Right renal pelvis (tissue), 4 donors: ENCODE measurements around the gene AKR1B15. TPM values are rescaled to one million over a fixed set of nuclear protein-coding genes. Genes with fewer than 3 reads are reported as not detected.
"Not testable (repeated sequence)": the region's sequence is repeated elsewhere in the genome, so short reads cannot be mapped to it uniquely, and the experiment has no call there.

Source experiments
- DNase-seq, 4 donors: peaks; one replicate each; pipeline ENCODE4 v3.0.0-alpha.2; 2013; ENCODE audit warnings: low read depth in 4 of 4, low spot score in 3 of 4, missing footprints in 1 of 4
- polyA plus RNA-seq, 4 donors: library from polyadenylated mRNA; unstranded; fragments of 120-200 nt; gene quantifications; one replicate each; pipeline ENCODE4 v1.2.1, GENCODE V29; 2013; ENCODE audit not compliant: insufficient read length in 4 of 4

The AKR1B15 gene
- polyA plus RNA-seq, 4 donors: 0.05 to 0.16 TPM; not detected in 2

DNA sequence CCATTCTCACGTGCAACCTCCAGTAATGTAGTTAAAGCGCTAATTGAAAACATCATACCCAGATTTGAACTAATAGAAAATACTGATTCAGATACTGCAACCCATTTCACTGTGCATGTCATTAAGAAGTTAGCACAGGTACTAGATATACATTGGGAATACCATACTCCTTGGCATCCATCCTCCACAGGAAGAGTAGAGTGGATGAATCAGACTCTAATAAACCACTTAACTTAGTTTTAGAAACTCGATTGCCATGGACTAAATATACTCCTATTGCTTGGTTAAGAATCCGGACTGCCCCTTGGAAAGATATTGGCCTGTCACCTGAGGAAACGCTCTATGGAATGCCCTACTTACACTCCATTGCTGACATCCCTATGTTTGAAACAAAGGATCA is 9.5 kb downstream of the AKR1B15 start:
- DNase-seq: no peak

DNA sequence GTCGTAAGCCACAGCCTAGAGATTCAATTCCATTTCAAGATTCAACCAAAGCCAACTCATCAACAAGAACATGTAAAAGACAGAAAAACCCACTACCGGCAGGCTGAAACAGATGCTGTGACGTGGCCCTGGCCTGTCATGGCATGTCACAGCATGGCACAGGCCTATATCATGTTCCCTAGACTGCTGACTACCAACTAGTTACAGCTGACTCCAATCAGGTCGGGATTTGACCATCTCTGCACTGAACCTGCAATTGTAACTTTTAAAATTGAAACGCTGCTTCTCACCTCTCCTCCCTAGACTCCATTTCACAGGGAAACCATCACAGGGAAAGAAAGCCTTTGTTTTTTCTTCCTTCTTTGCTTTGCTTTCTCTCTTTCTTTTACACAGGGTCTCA is 12.7 kb downstream of the AKR1B15 start:
- not testable (repeated sequence) for DNase-seq

DNA sequence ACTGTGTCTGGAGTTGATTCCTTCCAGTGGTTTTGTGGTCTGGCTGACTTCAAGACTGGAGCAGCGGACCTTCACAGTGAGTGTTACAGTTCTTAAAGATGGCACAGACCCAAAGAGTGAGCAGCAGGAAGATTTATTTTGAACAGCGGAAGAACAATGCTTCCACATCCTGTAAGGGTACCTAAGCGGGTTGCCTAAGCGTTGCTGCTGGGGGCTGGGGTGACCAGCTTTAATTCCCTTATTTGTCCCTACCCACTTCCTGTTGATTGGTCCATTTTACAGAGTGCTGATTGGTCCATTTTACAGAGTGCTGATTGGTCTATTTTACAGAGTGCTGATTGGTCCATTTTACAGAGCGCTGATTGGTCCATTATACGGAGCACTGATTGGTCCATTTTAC is 13.2 kb downstream of the AKR1B15 start:
- no peak for DNase-seq

DNA sequence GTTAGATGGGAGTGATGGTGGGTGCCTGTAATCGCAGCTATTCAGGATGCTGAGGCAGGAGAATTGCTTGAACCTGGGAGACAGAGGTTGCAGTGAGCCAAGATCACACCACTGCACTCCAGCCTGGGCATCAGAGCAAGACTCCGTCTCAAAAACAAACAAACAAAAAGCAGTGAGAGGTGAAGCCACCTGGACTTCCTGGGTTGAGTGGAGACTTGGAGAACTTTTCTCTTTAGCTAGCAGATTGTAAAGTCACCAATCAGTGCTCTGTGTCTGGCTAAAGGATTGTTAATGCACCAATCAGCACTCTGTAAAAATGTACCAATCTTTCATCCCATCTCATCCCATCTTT is 14.5 kb downstream of the AKR1B15 start:
- DNase-seq: not testable (repeated sequence)

DNA sequence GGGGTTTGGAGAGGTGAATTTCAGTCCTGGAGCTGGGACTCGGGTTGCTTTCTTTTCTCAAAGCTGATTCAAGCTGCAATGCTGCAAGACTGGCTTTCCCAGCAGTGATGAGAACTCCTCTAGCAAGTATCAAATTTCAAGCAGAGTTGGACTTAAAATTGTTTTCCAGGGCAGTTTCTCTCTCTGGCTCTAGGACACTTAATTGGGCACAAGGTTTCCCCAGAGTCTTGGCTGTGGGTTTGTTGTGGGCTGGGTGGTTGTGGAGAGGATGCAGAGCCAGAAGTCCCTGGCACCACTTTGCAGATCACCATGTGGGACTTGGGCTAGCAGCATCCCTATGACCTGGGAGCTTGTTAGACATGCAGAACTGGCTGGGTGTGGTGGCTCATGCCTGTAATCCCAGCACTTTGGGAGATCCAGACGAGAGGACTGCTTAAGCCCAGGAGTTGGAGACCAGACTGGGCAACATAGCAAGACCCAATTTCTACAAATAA is 16.8 kb downstream of the AKR1B15 start:
- DNase-seq: no peak

DNA sequence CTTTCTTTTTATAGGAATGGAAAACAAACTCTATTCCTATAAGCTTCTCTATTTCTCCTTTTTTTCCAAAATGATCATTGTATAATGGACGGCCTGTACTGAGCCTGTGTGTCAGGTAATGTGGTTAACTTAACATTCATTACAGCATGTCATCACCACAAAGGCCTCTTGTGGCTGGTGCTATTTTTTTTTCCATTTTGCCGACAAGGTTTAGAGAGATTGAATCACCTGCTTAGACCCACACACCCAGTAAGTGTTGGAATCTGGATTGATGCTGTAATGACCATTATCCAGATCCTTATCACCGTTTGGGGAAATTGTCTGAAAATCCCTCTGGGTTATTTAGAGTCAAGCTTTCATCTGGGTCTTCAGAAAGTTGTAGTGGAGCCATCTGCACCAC is 18.5 kb downstream of the AKR1B15 start:
- DNase-seq: no peak

DNA sequence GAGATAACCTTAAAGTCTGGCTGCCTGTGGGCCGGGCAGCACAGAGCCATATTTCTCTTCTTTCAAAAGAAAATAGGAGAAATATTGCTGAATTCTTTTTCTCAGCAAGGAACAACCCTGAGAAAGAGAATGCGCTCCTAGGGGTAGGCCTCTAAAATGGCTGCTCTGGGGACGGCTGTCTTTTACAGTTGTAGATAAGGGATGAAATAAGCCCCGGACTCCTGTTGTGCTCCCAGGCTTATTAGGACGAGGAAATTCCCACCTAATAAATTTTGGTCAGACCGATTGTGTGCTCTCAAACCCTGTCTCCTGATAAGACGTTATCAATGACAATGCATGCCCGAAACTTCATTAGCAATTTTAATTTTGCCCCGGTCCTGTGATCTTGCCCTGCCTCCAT is 21.1 kb downstream of the AKR1B15 start:
- DNase-seq: not testable (repeated sequence)

DNA sequence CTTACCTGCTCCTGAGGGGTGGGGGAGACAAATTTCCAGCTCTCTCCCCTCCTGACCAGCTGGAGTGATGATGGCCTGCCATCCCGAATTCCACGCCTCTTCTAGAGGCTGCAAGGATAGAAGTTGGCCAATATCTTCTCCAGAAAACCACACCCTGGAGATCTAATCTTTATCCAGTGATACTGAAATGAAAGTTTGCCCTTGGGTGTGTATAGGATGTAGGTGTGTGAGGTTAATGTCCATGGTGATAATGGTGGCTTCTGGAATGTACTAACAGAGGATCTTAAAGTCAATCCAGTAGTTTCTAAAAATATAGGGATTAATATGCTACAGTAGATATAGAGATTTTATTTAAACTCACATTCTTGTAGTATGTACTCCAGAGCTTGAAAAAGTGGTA is 22.2 kb downstream of the AKR1B15 start:
- no peak for DNase-seq

DNA sequence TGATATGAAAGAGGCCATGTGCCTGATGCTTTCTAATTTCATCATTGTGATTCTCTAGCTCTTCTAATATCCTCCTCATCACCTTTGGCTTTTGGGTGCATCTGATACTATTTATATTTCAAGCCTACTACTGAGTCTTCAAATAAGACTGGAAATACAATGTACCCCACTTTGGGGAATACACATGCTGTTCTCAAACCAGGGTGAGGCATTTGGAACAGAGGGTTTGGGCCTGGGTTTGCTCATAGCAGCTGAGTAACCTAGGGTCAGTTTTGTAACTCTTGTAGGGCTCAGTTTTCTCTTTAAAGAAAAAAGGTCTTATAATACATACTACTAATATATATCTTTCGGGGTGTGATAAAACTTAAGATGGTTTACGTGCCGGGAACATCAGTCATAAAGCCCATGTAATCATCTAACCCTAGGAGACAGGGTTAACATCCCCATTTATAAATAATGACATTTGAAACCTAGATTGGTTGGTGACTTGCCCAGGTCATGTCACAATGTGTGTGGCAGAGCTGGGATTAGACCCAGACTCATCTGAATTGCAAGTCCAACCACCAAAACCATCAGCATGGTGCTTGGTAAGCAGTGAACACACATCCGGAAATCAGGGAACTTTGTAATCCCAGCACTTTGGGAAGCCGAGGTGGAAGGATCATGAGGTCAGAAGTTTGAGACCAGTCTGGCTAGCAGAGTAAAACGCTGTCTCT is 23.0 kb downstream of the AKR1B15 start:
- DNase-seq: no peak

DNA sequence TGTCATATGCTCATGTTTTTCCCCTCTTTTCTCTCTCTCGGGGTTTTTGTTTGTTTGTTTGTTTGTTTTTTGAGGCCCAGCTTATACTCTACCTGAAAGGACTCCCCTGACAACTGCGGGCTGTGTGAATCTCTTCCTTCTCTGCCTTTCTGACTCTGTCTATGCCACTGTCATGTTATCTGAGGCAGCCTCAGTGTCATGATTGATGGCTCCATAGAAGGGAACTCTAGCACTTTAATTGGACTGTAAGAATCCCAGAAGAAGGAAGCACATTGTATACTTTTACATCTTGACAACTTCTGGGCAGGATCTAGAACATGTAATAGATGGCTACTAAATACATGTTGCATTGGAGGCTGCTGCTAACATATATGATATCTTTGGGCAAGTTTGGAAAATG is 25.4 kb downstream of the AKR1B15 start:
- DNase-seq: no peak

DNA sequence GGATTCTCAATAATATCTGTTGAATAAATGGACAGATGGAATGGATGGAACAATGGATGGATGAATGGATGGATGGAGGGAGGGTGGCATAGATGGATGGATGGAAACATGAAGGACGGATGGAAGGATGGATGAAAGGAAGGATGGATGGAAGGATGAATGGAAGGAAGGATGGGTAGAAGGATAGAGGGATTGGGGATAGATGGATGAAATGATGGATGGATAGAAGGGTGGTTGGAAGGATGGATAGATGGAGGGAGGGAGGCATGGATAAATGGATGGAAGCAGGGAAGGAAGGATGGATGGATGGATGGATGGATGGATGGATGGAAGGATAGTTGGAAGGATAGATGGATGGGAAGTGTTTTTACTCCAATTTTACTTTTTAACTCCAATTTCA is 35.4 kb downstream of the AKR1B15 start:
- no peak for DNase-seq

DNA sequence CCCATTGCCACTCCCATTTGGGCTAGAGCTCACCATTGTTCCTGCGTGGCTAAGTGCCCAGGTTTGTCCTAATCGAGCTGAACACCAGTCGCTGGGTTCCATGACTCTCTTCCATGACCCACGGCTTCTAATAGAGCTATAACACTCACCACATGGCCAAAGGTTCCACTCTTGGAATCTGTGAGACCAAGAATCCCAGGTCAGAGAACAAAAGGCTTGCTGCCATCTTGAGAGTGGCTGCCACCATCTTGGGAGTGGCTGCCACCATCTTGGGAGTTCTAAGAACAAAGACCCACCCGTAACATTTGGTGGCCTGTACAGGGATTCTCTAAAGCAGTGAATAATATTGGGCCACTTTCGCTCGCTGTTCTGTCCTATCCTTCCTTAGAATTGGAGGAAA is 37.0 kb downstream of the AKR1B15 start:
- no peak for DNase-seq

DNA sequence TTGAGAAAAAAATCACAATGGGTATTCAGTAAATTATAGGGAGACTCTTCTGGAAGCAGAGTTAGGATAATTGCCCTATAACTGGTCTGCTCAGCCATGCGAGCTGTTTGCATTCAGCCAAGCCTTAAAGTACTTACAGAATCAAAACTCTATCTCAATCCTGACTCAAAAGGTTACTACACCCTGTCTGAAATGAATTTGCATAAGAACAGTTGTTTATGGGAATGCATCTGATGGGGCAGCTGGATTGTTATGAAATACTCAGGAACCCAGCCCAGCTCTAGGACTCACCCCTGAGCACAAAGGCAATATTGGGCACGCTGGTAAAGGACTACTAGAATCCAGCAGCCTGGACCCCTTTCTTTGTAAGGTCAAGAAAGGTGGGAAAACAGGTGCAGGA is 38.8 kb downstream of the AKR1B15 start:
- DNase-seq: no peak

DNA sequence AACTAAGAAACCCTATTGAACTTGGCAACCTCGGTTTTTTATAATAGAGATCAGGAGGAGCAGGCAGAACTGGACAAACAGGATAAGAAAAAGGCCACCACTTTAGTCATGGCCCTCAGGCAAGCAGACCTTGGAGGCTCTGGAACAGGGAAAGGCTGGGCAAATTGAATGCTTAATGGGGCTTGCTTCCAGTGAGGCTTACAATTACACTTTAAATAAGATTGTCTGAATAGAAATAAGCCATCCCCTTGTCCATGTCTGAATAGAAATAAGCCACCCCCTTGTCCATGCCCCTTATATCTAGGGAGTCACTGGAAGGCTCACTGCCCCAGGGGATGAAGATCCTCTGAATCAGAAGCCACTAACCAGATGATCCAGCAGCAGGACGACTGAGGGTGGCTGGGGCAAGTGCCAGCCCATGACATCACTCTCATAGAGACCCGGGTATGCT is 40.6 kb downstream of the AKR1B15 start:
- DNase-seq: no peak

DNA sequence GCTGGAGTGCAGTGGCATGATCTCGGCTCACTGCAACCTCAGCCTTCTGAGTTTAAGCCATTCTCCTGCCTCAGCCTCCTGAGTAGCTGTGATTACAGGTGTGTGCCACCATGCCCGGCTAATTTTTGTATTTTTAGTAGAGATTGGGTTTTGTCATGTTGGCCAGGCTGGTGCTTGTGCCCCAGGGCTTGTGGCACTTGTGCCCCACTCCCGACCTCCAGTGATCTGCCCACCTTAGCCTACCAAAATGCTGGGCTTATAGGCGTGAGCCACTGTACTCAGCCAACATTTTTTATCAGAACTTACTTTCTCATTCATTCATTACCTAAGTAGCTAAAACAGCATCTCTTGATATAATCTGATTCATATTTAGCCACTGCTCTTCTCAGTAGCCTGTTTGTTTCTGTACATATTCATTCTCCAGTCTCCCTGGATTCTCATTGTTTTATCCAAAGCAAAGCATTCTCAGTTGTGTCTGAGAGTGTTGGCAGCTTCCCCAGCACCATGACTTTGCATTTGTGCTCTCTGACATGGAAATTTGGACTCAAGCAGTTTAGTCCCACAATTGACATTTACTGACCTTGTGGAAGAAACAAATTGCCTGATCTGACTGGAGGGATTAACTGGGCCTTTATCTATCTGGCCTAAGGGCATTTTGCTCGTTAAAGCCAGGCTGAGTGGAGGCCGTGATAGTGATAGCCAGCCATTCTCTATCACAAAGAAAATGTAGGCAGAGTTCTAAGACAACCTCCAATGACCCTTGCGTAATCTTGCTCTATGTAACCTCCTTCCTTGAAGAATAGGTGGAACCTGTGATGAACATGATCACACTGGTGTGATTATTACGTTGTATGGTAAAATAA is 44.9 kb downstream of the AKR1B15 start:
- DNase-seq: no peak

DNA sequence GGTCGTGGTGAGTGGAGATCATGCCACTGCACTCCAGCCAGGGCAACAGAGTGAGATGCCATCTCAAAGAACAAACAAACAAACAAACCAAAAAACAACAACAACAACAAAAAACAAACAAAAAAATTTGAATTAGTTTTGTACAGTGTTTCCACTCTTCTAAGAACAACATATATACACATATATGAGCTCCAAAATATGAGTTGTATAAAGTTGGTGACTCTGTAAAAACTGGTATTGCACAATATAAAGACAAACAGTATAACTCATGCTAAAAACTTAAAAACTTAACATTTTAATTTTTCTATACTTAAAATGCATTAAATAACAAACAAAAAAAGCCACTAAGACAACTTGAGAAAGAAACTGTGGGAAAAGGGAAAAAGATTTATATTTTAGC is 46.0 kb downstream of the AKR1B15 start:
- no peak for DNase-seq

DNA sequence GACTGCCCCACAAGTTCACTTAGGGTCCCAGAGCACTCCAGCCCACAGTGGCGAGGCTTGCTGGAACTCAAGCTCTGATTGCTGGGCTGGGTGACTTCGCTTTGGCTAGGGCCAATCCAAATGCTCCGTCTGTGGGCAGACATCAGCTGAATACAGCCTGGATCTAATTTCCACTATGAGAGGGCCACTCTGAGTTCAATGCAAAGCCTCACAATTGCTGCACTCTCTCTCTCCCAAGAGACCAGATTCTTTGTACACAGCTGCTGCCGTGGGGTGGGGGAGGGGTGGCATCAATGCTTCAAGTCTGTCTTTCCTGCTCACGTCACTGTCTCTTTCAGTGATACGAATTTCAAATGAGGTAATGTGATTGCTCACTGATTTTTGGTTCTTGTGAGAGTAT is 50.5 kb downstream of the AKR1B15 start:
- no peak for DNase-seq

DNA sequence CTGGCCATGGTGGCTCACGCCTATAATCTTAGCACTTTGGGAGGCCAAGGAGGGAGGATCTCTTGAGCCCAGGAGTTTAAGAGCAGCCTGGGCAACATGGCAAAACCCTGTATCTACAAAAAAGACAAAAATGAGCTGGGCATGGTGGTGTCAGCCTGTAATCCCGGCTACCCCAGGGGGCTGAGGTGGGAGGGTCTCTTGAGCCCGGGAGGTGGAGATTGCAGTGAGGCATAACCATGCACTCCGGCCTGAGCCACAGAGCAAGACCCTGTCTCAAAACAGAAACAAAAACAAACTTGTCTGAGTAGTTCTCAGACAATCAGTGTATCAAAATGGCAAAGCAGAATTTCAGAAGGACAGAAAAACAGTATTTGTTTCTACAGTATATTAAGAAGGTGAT is 52.5 kb downstream of the AKR1B15 start:
- no peak for DNase-seq

DNA sequence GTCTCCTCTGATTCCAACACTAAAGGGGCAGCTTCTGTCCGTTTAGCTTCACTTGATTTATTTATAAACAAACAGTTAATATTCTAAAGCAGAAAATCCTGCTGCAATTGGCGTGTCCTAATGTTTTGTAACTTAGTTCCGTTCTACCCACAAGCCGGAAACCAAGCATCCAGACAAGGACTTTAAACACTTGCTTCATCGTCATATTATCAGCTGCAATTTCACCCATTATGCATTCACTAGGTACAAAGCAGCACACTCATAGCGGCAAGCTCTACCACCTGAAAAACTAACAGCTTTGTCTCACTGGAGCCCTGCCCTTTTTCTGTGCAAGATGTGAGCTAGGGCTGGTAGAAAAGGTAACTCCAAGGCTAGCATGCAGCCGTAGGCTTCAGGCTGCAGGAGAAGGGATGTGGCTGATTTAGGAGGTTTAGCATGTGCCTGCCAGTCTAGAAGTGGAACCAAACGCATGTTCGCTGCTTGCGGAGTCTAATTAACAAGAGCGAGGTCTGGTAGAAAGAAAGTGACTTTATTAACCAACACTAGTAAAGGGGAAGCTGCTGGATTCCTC is 54.1 kb downstream of the AKR1B15 start:
- no peak for DNase-seq

DNA sequence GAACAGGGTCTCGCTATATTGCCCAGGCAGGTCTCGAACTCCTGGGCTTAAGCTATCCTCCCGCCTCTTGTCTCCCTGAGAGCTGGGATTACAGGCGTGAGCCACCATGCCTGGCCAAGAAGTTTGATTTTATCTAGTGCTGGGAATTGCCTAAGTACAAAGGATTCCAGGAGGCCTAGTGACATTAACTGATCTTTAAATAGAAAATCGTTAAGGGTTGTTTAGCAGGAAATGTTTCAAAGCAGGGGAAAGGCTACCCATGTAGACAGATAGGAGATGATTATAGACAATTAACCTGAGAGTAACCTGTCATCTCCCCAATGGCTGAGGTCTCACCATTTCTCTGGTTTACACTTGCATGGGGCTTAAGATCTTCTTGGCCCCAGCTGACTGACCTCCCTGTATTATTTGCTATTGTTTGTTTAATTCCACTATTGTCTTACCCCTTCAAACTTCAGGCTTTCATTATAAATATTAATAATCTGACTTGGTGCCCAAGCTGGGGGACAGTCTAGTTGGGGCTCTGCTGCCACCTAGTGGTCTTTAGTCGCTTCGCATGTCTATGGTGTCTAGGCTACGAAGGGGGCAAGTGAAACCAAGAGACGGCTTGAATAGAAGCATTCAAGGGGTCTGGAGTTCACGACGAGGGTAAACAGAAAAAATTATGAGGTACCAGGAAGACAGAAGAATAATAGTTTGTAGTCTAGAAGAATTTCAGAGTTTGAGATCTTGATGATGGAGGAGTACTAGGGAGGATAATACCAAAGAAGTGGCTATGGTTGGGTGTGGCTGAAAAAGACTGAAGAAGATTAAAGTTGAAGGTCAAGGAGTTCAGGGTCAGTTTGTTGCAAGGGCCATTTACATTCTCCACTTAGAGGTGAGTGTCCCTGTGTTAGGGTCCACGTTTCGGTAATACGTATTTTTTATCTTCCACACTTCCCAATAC is 57.3 kb downstream of the AKR1B15 start:
- DNase-seq: peak; percentile 33 to 52 (median 38)
